Testis (tissue), 3 donors: Measurements from ENCODE around the gene AIMP1. TPM values are rescaled to one million over a fixed set of nuclear protein-coding genes. Genes with fewer than 3 reads are reported as not detected.

ENCODE experiments used
- DNase-seq: peaks from one replicate; pipeline ENCODE4 v3.0.0-alpha.2; 2019
- H3K27ac ChIP-seq, 2 donors: fragments of 200-600 bp; sonication (generic); one replicate each; pipeline ENCODE4 v1.5.1; 2019
- H3K27me3 ChIP-seq: fragments of 200-600 bp; sonication (generic); one replicate; pipeline ENCODE4 v1.5.1; 2019
- H3K36me3 ChIP-seq: fragments of 200-600 bp; sonication (generic); one replicate; pipeline ENCODE4 v1.5.1; 2017; ENCODE audit warnings: low read depth; ENCODE audit errors: missing control alignments
- H3K4me1 ChIP-seq: fragments of 200-600 bp; sonication (generic); one replicate; pipeline ENCODE4 v1.5.1; 2019
- H3K4me3 ChIP-seq, 2 donors: fragments of 200-600 bp; sonication (generic); one replicate each; pipeline ENCODE4 v1.5.1; 2017 to 2019
- H3K9me3 ChIP-seq: fragments of 200-600 bp; sonication (generic); one replicate; pipeline ENCODE4 v1.5.1; 2017
- CTCF ChIP-seq, 3 experiments: fragments of 450-650 bp in 2 of 3; fragments of 200-600 bp in 1 of 3; sonication (generic) in 1 of 3; IDR thresholded peaks; one replicate each; pipeline ENCODE4 v1.5.1; 2016 to 2019; ENCODE audit warnings: antibody characterized with exemption in 3 of 3, mild to moderate bottlenecking in 2 of 3, moderate library complexity in 1 of 3
- POLR2A ChIP-seq: fragments of 450-650 bp; IDR thresholded peaks from one replicate; pipeline ENCODE4 v1.6.1; 2017; ENCODE audit warnings: antibody characterized with exemption, mild to moderate bottlenecking, moderate library complexity
- WGBS, 2 donors: methylation state at CpG; one replicate each; pipeline ENCODE4 v1.1.5; 2018; 5-methylcytosine and 5-hydroxymethylcytosine counted together
- intact Hi-C: fragments of 100-400 bp; cut with DNase I; formaldehyde crosslinking; loops from one replicate; pipeline ENCODE4 v1.15.1; 2023; ENCODE audit warnings: low total_unique reads
- polyA plus RNA-seq: library from polyadenylated mRNA; stranded (reverse); fragments of 350-450 nt; fragmentation: Illumina TruSeq; extraction: RNeasy Lipid Tissue Mini Kit (QIAGEN cat#74804); gene quantifications from one replicate; pipeline ENCODE4 v1.2.3, GENCODE V29; 2014; ENCODE audit warnings: low read depth, low replicate concordance; ENCODE audit not compliant: insufficient read depth
- total RNA-seq, 2 donors: library from RNA; depleted of rRNA; stranded (reverse); fragments of >200 nt; gene quantifications; one replicate each; pipeline ENCODE4 v1.2.3, GENCODE V29; 2016

The AIMP1 gene
- total and polyA plus RNA-seq, 3 donors from 2014 or later, result 17.7 to 26.3 (median 20.0) TPM

- Histone ChIP-seq H3K27me3 (no peaks in the 10 kb centered on the region), H3K27ac (no peak overlapping the region), H3K36me3 (no peaks in the 10 kb centered on the region), H3K4me1 (no peaks in the 10 kb centered on the region), H3K4me3 (no peak overlapping the region), H3K9me3 (no peaks in the 10 kb centered on the region)
- DNase-seq, result no peak
- WGBS, 2 donors, result 82 to 88% methylated on average over 1 of the region's 1 CpG
- intact Hi-C loops, result no loop called here
- TF ChIP-seq POLR2A (no peak), CTCF (IDR thresholded peaks at IDR 0.05) (no peak)
These were observed 49.3 kb downstream of the AIMP1 start for GRCh38 chr4:106365613-106366012.

GRCh38 chr4:106366026-106366425 lies 49.7 kb downstream of the AIMP1 start:
- H3K27ac ChIP-seq, result no peak overlapping the region
- no peak overlapping the region for H3K4me3 ChIP-seq
- DNase-seq, result no peak
- no peaks in the 10 kb centered on the region for H3K36me3 ChIP-seq
- H3K4me1 ChIP-seq, result no peaks in the 10 kb centered on the region
- H3K27me3 ChIP-seq, result no peaks in the 10 kb centered on the region
- no peaks in the 10 kb centered on the region for H3K9me3 ChIP-seq
- TF ChIP-seq CTCF (IDR thresholded peaks at IDR 0.05) (no peak), POLR2A (no peak)
- intact Hi-C loops, result no loop called here

- Histone ChIP-seq H3K4me1 (no peaks in the 10 kb centered on the region), H3K27me3 (no peaks in the 10 kb centered on the region), H3K9me3 (no peaks in the 10 kb centered on the region), H3K4me3 (no peak overlapping the region), H3K27ac (no peak overlapping the region), H3K36me3 (no peaks in the 10 kb centered on the region)
- 90 to 93% methylated on average over 5 of the region's 5 CpGs for WGBS, 2 donors
- intact Hi-C loops, result no loop called here
- no peak for TF ChIP-seq POLR2A
- no peak for TF ChIP-seq CTCF (IDR thresholded peaks at IDR 0.05)
- DNase-seq, result no peak
These were observed 50.7 kb downstream of the AIMP1 start for GRCh38 chr4:106367072-106367471.

- no peak within 1 kb of the TSS for H3K4me3 ChIP-seq
- WGBS, 2 donors, result 79 to 85% methylated on average over 5 of the region's 5 CpGs
- DNase-seq, result no peak
- no peaks in the 10 kb centered on the region for H3K4me1 ChIP-seq
- intact Hi-C loops, result no loop called here
- H3K36me3 ChIP-seq, result no peaks in the 10 kb centered on the region
- TF ChIP-seq CTCF (IDR thresholded peaks at IDR 0.05), result no peak
- TF ChIP-seq POLR2A, result no peak
- H3K27ac ChIP-seq, result no peak within 1 kb of the TSS
- no peaks in the 10 kb centered on the region for H3K9me3 ChIP-seq
- H3K27me3 ChIP-seq, result no peaks in the 10 kb centered on the region
These were observed 52.3 kb downstream of the AIMP1 start, which contains the start of gene GIMD1 for GRCh38 chr4:106368678-106369077. Gene GIMD1 (minus strand): TSS chr4:106368778. CDS start chr4:106367435, 1,343 bp downstream.

- Histone ChIP-seq H3K36me3 (no peaks in the 10 kb centered on the region), H3K4me3 (no peak overlapping the region), H3K4me1 (no peaks in the 10 kb centered on the region), H3K27ac (no peak overlapping the region), H3K27me3 (no peaks in the 10 kb centered on the region), H3K9me3 (no peaks in the 10 kb centered on the region)
- 25 to 42% methylated on average over 6 of the region's 6 CpGs for WGBS, 2 donors
- peak; percentile 60 for DNase-seq
- TF ChIP-seq POLR2A, result no peak
- TF ChIP-seq CTCF (IDR thresholded peaks at IDR 0.05), result peak; percentile 28 to 63 (median 52)
- intact Hi-C loops, result no loop called here
These were observed 53.2 kb downstream of the AIMP1 start for GRCh38 chr4:106369456-106370060.
